ENCODE measurements around the gene FBXO2. TPM values are rescaled to one million over a fixed set of nuclear protein-coding genes. Genes with fewer than 3 reads are reported as not detected.

The FBXO2 gene
- total and polyA plus RNA-seq, 9 of the 15 experiments (the other 6 are each of a cell fraction or from before 2014, with no cell fraction given), result 0.04 to 1.9 (median 0.27) TPM

- TF ChIP-seq ZNF134 (CRISPR knock-in tag; conservative IDR thresholded peaks at IDR 0.05) (no peak), ARID1B (IDR thresholded peaks at IDR 0.05) (peak; percentile 88), TFAP4 (CRISPR knock-in tag; IDR thresholded peaks at IDR 0.05; ENCODE audit: borderline replicate concordance) (no peak), ZNF395 (CRISPR knock-in tag; IDR thresholded peaks at IDR 0.05) (no peak), AFF4 (CRISPR knock-in tag; IDR thresholded peaks at IDR 0.05) (no peak), ZNF175 (CRISPR knock-in tag; IDR thresholded peaks at IDR 0.05; ENCODE audit: low read depth) (no peak), NFYB (IDR thresholded peaks at IDR 0.05; ENCODE audit: extremely low read depth, insufficient read length) (no peak), ZHX1 (conservative IDR thresholded peaks at IDR 0.05; ENCODE audit: low read length) (no peak), TEAD1 (CRISPR knock-in tag; IDR thresholded peaks at IDR 0.05) (no peak), SNAPC5 (CRISPR knock-in tag; IDR thresholded peaks at IDR 0.05) (no peak), CBFA2T2 (conservative IDR thresholded peaks at IDR 0.05) (peak; percentile 86), NUFIP1 (IDR thresholded peaks at IDR 0.05; ENCODE audit: partially characterized antibody) (no peak), DPF2 (IDR thresholded peaks at IDR 0.05) (peak; percentile 83)
Measured at GRCh38 chr1:11697188-11697892, 43.1 kb upstream of the FBXO2 start (continued).

Measured in K562 (cell line).